ENCODE data around the gene HLA-B. TPM values are rescaled to one million over a fixed set of nuclear protein-coding genes. Genes with fewer than 3 reads are reported as not detected.

Gene HLA-B
- total RNA-seq, 1 experiment from 2014 or later = 124 TPM

- TF ChIP-seq, protein P1, sequence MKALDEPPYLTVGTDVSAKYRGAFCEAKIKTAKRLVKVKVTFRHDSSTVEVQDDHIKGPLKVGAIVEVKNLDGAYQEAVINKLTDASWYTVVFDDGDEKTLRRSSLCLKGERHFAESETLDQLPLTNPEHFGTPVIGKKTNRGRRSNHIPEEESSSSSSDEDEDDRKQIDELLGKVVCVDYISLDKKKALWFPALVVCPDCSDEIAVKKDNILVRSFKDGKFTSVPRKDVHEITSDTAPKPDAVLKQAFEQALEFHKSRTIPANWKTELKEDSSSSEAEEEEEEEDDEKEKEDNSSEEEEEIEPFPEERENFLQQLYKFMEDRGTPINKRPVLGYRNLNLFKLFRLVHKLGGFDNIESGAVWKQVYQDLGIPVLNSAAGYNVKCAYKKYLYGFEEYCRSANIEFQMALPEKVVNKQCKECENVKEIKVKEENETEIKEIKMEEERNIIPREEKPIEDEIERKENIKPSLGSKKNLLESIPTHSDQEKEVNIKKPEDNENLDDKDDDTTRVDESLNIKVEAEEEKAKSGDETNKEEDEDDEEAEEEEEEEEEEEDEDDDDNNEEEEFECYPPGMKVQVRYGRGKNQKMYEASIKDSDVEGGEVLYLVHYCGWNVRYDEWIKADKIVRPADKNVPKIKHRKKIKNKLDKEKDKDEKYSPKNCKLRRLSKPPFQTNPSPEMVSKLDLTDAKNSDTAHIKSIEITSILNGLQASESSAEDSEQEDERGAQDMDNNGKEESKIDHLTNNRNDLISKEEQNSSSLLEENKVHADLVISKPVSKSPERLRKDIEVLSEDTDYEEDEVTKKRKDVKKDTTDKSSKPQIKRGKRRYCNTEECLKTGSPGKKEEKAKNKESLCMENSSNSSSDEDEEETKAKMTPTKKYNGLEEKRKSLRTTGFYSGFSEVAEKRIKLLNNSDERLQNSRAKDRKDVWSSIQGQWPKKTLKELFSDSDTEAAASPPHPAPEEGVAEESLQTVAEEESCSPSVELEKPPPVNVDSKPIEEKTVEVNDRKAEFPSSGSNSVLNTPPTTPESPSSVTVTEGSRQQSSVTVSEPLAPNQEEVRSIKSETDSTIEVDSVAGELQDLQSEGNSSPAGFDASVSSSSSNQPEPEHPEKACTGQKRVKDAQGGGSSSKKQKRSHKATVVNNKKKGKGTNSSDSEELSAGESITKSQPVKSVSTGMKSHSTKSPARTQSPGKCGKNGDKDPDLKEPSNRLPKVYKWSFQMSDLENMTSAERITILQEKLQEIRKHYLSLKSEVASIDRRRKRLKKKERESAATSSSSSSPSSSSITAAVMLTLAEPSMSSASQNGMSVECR (CRISPR knock-in tag; IDR thresholded peaks at IDR 0.05; ENCODE audit: borderline replicate concordance) = peak; percentile 87; the same call in 1 of the 2 replicates
- no peak for TF ChIP-seq ZNF416 (CRISPR knock-in tag; IDR thresholded peaks at IDR 0.05)
- TF ChIP-seq NFYB (CRISPR knock-in tag; conservative IDR thresholded peaks at IDR 0.05; ENCODE audit: low read depth) = peak; percentile 75
- no peak for TF ChIP-seq GTF2I (CRISPR knock-in tag; conservative IDR thresholded peaks at IDR 0.05)
- TF ChIP-seq SP1 (CRISPR knock-in tag; conservative IDR thresholded peaks at IDR 0.05) = peak; percentile 84
- TF ChIP-seq, protein P2, sequence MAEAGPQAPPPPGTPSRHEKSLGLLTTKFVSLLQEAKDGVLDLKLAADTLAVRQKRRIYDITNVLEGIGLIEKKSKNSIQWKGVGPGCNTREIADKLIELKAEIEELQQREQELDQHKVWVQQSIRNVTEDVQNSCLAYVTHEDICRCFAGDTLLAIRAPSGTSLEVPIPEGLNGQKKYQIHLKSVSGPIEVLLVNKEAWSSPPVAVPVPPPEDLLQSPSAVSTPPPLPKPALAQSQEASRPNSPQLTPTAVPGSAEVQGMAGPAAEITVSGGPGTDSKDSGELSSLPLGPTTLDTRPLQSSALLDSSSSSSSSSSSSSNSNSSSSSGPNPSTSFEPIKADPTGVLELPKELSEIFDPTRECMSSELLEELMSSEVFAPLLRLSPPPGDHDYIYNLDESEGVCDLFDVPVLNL (CRISPR knock-in tag; IDR thresholded peaks at IDR 0.05; ENCODE audit: borderline replicate concordance, low read depth) = no peak
- no peak for TF ChIP-seq ZNF121 (CRISPR knock-in tag; IDR thresholded peaks at IDR 0.05)
- no peak; the same call in 1 of the 2 replicates for TF ChIP-seq JUN (CRISPR knock-in tag; IDR thresholded peaks at IDR 0.05)
- peak; percentile 86; the same call in 1 of the 2 replicates for TF ChIP-seq NFE2L1 (CRISPR knock-in tag; IDR thresholded peaks at IDR 0.05)
- TF ChIP-seq FOXK1 (CRISPR knock-in tag; IDR thresholded peaks at IDR 0.05) = peak; percentile 52; the same call in 1 of the 2 replicates
- no peak for TF ChIP-seq OVOL2 (CRISPR knock-in tag; IDR thresholded peaks at IDR 0.05; ENCODE audit: borderline replicate concordance)
- TF ChIP-seq NFATC4 (CRISPR knock-in tag; IDR thresholded peaks at IDR 0.05) = no peak
- peak; percentile 79 for TF ChIP-seq ETV6 (CRISPR knock-in tag; IDR thresholded peaks at IDR 0.05)
- no peak for TF ChIP-seq KAT7 (CRISPR knock-in tag; IDR thresholded peaks at IDR 0.05; ENCODE audit: borderline replicate concordance)
- no peak for TF ChIP-seq ZNF317 (CRISPR knock-in tag; IDR thresholded peaks at IDR 0.05; ENCODE audit: borderline replicate concordance, low read depth)
- no peak for TF ChIP-seq ZNF671 (CRISPR knock-in tag; IDR thresholded peaks at IDR 0.05)
- TF ChIP-seq PREB (CRISPR knock-in tag; IDR thresholded peaks at IDR 0.05; ENCODE audit: borderline replicate concordance) = 0 out of 2 replicates have a peak, but pooled peaks have one; percentile 9
- TF ChIP-seq ATF6 (CRISPR knock-in tag; IDR thresholded peaks at IDR 0.05) = no peak
- TF ChIP-seq HMGA2 (CRISPR knock-in tag; IDR thresholded peaks at IDR 0.05) = no peak
- no peak for TF ChIP-seq SMAD4 (CRISPR knock-in tag; IDR thresholded peaks at IDR 0.05)
- TF ChIP-seq CREB1 (CRISPR knock-in tag; IDR thresholded peaks at IDR 0.05) = 0 out of 2 replicates have a peak, but pooled peaks have one; percentile 20
- no peak for TF ChIP-seq JAZF1 (CRISPR knock-in tag; IDR thresholded peaks at IDR 0.05)
- TF ChIP-seq, protein P3, sequence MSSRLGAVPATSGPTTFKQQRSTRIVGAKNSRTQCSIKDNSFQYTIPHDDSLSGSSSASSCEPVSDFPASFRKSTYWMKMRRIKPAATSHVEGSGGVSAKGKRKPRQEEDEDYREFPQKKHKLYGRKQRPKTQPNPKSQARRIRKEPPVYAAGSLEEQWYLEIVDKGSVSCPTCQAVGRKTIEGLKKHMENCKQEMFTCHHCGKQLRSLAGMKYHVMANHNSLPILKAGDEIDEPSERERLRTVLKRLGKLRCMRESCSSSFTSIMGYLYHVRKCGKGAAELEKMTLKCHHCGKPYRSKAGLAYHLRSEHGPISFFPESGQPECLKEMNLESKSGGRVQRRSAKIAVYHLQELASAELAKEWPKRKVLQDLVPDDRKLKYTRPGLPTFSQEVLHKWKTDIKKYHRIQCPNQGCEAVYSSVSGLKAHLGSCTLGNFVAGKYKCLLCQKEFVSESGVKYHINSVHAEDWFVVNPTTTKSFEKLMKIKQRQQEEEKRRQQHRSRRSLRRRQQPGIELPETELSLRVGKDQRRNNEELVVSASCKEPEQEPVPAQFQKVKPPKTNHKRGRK (CRISPR knock-in tag; IDR thresholded peaks at IDR 0.05; ENCODE audit: borderline replicate concordance) = 0 out of 2 replicates have a peak, but pooled peaks have one; percentile 46
- no peak for TF ChIP-seq ZSCAN18 (CRISPR knock-in tag; IDR thresholded peaks at IDR 0.05)
- TF ChIP-seq, protein P4, sequence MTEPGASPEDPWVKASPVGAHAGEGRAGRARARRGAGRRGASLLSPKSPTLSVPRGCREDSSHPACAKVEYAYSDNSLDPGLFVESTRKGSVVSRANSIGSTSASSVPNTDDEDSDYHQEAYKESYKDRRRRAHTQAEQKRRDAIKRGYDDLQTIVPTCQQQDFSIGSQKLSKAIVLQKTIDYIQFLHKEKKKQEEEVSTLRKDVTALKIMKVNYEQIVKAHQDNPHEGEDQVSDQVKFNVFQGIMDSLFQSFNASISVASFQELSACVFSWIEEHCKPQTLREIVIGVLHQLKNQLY (CRISPR knock-in tag; IDR thresholded peaks at IDR 0.05) = no peak
- no peak for TF ChIP-seq CDX4 (CRISPR knock-in tag; IDR thresholded peaks at IDR 0.05; ENCODE audit: borderline replicate concordance)
Measured at GRCh38 chr6:31403283-31404060, 46.5 kb upstream of the HLA-B start, which contains the start of gene MICA (continued).
